M059J (cell line): ENCODE results near the gene MICAL3. TPM values are rescaled to one million over a fixed set of nuclear protein-coding genes. Genes with fewer than 3 reads are reported as not detected.
"Not testable (repeated sequence)": the region's sequence is repeated elsewhere in the genome, so short reads cannot be mapped to it uniquely, and the experiment has no call there.

Experiments
- DNase-seq: peaks from one replicate; pipeline ENCODE4 v3.0.0-alpha.2; 2012; ENCODE audit warnings: low read depth
- total RNA-seq: library from RNA; depleted of rRNA; stranded (reverse); fragments of >200 nt; shearing (Covaris generic); gene quantifications from 2 replicates; pipeline ENCODE4 v1.2.3, GENCODE V29; 2014

The MICAL3 gene
- total RNA-seq, 1 experiment from 2014 or later, result 33.6 TPM

GRCh38 chr22:17780116-17780740 is 244.1 kb downstream of the MICAL3 start:
- no peak for DNase-seq

GRCh38 chr22:17779286-17780115 is 244.9 kb downstream of the MICAL3 start:
- no peak for DNase-seq

- DNase-seq, result no peak
Measured at GRCh38 chr22:17778412-17778976, 245.9 kb downstream of the MICAL3 start.

GRCh38 chr22:17777717-17778044 is 246.7 kb downstream of the MICAL3 start:
- no peak for DNase-seq

- DNase-seq, result no peak
Measured at GRCh38 chr22:17777005-17777716, 247.2 kb downstream of the MICAL3 start.

GRCh38 chr22:17775781-17776465 is 248.4 kb downstream of the MICAL3 start:
- DNase-seq, result no peak

- no peak for DNase-seq
Measured at GRCh38 chr22:17774926-17775685, 249.3 kb downstream of the MICAL3 start.

GRCh38 chr22:17774206-17774925 is 250.0 kb downstream of the MICAL3 start, which contains the start of gene BID:
TSS of gene BID (minus strand) at chr22:17774469. CDS start at chr22:17750116, 24,353 bp downstream.
- DNase-seq, result peak; percentile 22

- peak; percentile 53 for DNase-seq
Measured at GRCh38 chr22:17773606-17774205, 250.7 kb downstream of the MICAL3 start.

- peak; percentile 67 for DNase-seq
Measured at GRCh38 chr22:17772958-17773605, 251.3 kb downstream of the MICAL3 start.

- DNase-seq, result peak; percentile 79
Measured at GRCh38 chr22:17772249-17772957, 252.0 kb downstream of the MICAL3 start.

GRCh38 chr22:17770180-17771077 is 253.9 kb downstream of the MICAL3 start:
- DNase-seq, result no peak

GRCh38 chr22:17769716-17770082 is 254.7 kb downstream of the MICAL3 start:
- no peak for DNase-seq

- DNase-seq, result no peak
Measured at GRCh38 chr22:17769013-17769715, 255.2 kb downstream of the MICAL3 start.

- DNase-seq, result no peak
Measured at GRCh38 chr22:17767233-17768065, 256.9 kb downstream of the MICAL3 start.

GRCh38 chr22:17764852-17765251 is 259.5 kb downstream of the MICAL3 start:
- DNase-seq, result not testable (repeated sequence)
